ENCODE measurements around the gene PGS1.

PGS1 gene

DNA sequence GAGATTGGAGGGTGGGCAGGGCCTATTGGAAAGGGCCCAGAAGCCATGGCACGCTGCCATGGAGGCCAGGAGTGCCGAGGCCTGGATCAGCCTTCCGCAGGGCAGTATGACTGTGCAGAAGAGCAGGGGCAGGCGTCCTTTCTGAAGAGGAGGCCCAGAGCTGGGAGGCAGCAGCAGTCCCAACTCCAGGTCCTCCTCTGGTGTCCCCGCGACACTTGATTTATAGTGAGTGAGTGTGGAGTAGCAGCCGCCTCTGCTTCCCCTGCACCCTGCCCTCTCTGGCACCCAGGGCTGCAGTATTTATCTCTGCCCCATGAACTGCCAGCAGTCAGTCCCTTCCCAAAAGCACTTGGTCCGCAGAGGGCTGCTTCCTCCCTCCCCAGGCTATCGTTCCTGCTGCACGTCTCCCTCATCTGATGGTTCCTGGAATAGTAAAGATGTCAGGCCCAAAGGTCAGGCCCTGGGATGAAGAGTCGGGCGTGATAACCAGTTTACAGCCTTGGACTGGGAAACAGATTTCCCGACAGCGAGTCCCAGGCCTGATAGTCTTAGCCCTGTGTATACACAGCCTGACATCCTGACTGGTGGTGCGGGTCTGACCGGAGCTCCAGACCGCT, 32.9 kb downstream of the PGS1 start:
- ATAC-seq (ENCODE audit: insufficient read depth, low read depth): no peak
- no peak overlapping the region for H3K9ac ChIP-seq (ENCODE audit: low read depth, low read length)
- H3K9me3 ChIP-seq (ENCODE audit: insufficient read depth, low read length, severe bottlenecking): no peaks in the 10 kb centered on the region
- no peak overlapping the region for H2AFZ ChIP-seq (ENCODE audit: low read depth, low read length)
- H3K27ac ChIP-seq (ENCODE audit: low read length): no peak overlapping the region
- no peaks in the 10 kb centered on the region for H3K27me3 ChIP-seq (ENCODE audit: insufficient read depth, low read length, poor library complexity)
- DNase-seq: no peak
- no peak overlapping the region for H3K4me2 ChIP-seq (ENCODE audit: insufficient read depth, low read length)
- peaks cover 86% of the 10 kb centered on the region for H3K36me3 ChIP-seq (ENCODE audit: insufficient read depth, low read length)
- H3K79me2 ChIP-seq (ENCODE audit: insufficient read depth, low read length): peaks cover 39% of the 10 kb centered on the region
- TF ChIP-seq, protein P1, sequence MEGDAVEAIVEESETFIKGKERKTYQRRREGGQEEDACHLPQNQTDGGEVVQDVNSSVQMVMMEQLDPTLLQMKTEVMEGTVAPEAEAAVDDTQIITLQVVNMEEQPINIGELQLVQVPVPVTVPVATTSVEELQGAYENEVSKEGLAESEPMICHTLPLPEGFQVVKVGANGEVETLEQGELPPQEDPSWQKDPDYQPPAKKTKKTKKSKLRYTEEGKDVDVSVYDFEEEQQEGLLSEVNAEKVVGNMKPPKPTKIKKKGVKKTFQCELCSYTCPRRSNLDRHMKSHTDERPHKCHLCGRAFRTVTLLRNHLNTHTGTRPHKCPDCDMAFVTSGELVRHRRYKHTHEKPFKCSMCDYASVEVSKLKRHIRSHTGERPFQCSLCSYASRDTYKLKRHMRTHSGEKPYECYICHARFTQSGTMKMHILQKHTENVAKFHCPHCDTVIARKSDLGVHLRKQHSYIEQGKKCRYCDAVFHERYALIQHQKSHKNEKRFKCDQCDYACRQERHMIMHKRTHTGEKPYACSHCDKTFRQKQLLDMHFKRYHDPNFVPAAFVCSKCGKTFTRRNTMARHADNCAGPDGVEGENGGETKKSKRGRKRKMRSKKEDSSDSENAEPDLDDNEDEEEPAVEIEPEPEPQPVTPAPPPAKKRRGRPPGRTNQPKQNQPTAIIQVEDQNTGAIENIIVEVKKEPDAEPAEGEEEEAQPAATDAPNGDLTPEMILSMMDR (IDR thresholded peaks at IDR 0.05; ENCODE audit: borderline replicate concordance, extremely low read depth, low read length, poor library complexity, severe bottlenecking): no peak
- TF ChIP-seq EZH2 (IDR thresholded peaks at IDR 0.05; ENCODE audit: borderline replicate concordance, low read depth, low read length, severe bottlenecking): no peak
- H3K4me1 ChIP-seq (ENCODE audit: insufficient read depth, low read length): no peaks in the 10 kb centered on the region
- H4K20me1 ChIP-seq (ENCODE audit: insufficient read depth, low read length): peaks cover 78% of the 10 kb centered on the region
- no peak overlapping the region for H3K4me3 ChIP-seq (ENCODE audit: low read depth in 1 of 2, low read length in 2 of 2)

DNA sequence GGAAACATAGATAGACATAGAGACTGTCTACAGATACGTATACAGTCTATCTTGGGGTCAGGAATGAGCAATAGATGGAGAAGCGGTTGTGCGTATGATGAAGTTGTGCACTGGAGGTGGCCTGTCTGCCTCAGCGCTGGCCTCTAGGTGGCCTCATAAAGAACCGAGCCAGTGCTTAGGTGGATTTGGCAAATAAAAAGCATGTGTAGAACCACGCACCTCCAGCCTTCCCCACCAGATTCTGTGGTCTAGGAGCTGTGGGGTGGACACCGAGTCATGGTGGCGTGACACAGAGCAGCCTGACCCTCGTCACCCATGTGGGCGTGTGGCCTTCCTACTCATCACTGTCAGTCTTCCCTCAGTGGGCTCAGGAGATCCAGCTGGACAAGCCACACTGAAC, 34.0 kb downstream of the PGS1 start:
- H3K27ac ChIP-seq (ENCODE audit: low read length): no peak overlapping the region
- H3K36me3 ChIP-seq (ENCODE audit: insufficient read depth, low read length): peaks cover 85% of the 10 kb centered on the region
- TF ChIP-seq, protein P1 (IDR thresholded peaks at IDR 0.05; ENCODE audit: borderline replicate concordance, extremely low read depth, low read length, poor library complexity, severe bottlenecking): peak; percentile 57
- no peak for TF ChIP-seq EZH2 (IDR thresholded peaks at IDR 0.05; ENCODE audit: borderline replicate concordance, low read depth, low read length, severe bottlenecking)
- H4K20me1 ChIP-seq (ENCODE audit: insufficient read depth, low read length): peaks cover 72% of the 10 kb centered on the region
- DNase-seq (no peak), ATAC-seq (ENCODE audit: insufficient read depth, low read depth) (peak; percentile 50; the same call in 2 of the 3 replicates)
- no peaks in the 10 kb centered on the region for H3K9me3 ChIP-seq (ENCODE audit: insufficient read depth, low read length, severe bottlenecking)
- H2AFZ ChIP-seq (ENCODE audit: low read depth, low read length): no peak overlapping the region
- H3K4me1 ChIP-seq (ENCODE audit: insufficient read depth, low read length): no peaks in the 10 kb centered on the region
- no peak overlapping the region for H3K4me3 ChIP-seq (ENCODE audit: low read depth in 1 of 2, low read length in 2 of 2)
- H3K4me2 ChIP-seq (ENCODE audit: insufficient read depth, low read length): no peak overlapping the region
- no peaks in the 10 kb centered on the region for H3K27me3 ChIP-seq (ENCODE audit: insufficient read depth, low read length, poor library complexity)
- peaks cover 29% of the 10 kb centered on the region for H3K79me2 ChIP-seq (ENCODE audit: insufficient read depth, low read length)
- H3K9ac ChIP-seq (ENCODE audit: low read depth, low read length): no peak overlapping the region

DNA sequence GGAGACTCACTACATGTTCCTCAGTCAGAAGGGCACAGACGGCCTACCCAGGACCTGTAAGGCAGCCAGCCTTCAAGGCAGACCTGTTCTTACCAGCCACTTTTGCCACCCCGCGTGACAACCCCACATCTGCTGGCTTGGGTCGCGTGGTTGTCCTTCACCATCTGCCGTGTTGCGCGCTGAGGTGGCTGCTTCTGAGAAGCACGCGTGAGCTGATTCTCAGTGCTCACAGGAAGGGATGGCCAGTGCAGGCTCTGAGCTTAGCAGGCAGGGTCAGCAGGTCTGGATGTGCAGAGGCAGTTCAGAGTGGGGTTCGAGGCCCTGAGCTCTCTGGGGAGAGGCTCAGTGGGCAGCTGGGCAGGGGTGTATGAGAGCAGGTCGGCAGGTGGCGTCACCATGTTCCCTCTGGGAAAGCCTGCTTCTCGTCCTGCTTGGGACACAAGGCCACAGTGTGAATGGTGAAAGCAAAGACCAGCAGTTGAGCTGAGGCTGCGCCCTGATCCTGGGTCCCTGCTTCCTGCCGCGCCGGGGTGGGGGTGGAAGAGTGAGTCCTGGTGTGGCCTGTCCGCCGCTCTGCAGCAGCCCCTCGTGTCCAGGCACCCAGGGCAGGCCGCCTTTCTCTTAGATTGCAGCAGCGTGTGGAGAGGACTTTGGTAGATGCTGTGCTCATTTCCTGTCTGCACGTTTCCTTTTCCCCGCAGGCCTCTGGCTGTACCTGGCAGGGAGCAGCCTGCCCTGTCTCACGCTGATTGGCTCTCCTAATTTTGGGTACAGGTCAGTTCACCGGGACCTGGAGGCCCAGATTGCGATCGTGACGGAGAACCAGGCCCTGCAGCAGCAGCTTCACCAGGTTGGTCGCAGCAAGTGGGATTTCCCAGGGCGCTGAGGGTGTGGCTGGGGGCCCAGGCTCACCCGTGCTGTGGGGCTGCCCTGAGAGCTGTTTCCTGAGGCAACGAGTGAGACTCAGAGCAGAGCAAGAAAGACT, 36.0 kb downstream of the PGS1 start:
- Histone ChIP-seq H3K27me3 (ENCODE audit: insufficient read depth, low read length, poor library complexity) (no peaks in the 10 kb centered on the region), H3K4me2 (ENCODE audit: insufficient read depth, low read length) (no peak overlapping the region), H3K79me2 (ENCODE audit: insufficient read depth, low read length) (peaks cover 16% of the 10 kb centered on the region), H3K9ac (ENCODE audit: low read depth, low read length) (no peak overlapping the region), H3K27ac (ENCODE audit: low read length) (peak overlapping the region; percentile 47), H2AFZ (ENCODE audit: low read depth, low read length) (no peak overlapping the region), H3K4me1 (ENCODE audit: insufficient read depth, low read length) (no peaks in the 10 kb centered on the region), H3K4me3 (ENCODE audit: low read depth in 1 of 2, low read length in 2 of 2) (no peak overlapping the region), H3K9me3 (ENCODE audit: insufficient read depth, low read length, severe bottlenecking) (no peaks in the 10 kb centered on the region), H3K36me3 (ENCODE audit: insufficient read depth, low read length) (peaks cover 81% of the 10 kb centered on the region), H4K20me1 (ENCODE audit: insufficient read depth, low read length) (peaks cover 59% of the 10 kb centered on the region)
- no peak for ATAC-seq (ENCODE audit: insufficient read depth, low read depth)
- no peak for DNase-seq
- TF ChIP-seq EZH2 (IDR thresholded peaks at IDR 0.05; ENCODE audit: borderline replicate concordance, low read depth, low read length, severe bottlenecking): no peak
- TF ChIP-seq, protein P1 (IDR thresholded peaks at IDR 0.05; ENCODE audit: borderline replicate concordance, extremely low read depth, low read length, poor library complexity, severe bottlenecking): no peak

All from DND-41 (cell line).